Keratinocyte (primary cell): ENCODE results near the gene IL27RA. TPM values are rescaled to one million over a fixed set of nuclear protein-coding genes. Genes with fewer than 3 reads are reported as not detected.

Experiments used
- DNase-seq: peaks from one replicate; pipeline ENCODE4 v3.0.0-alpha.2; 2011; ENCODE audit warnings: low read depth, missing footprints, low spot score
- FAIRE-seq: peaks from 2 replicates; lab custom pipeline; 2011; peaks lifted over from hg19 to GRCh38; lab: Jason Lieb, UNC
- H2AFZ ChIP-seq: 2 replicates; pipeline ENCODE4 v1.6.0; 2012; ENCODE audit warnings: low read length, control low read depth, inconsistent platforms; ENCODE audit not compliant: control insufficient read depth
- H3K27ac ChIP-seq: 2 replicates; pipeline ENCODE4 v1.5.1; 2011; ENCODE audit warnings: low read length; ENCODE audit not compliant: control insufficient read depth, insufficient read depth
- H3K27me3 ChIP-seq: 3 replicates; pipeline ENCODE4 v1.6.0; 2011; ENCODE audit warnings: low read length; ENCODE audit not compliant: control insufficient read depth, insufficient read depth; ENCODE audit errors: extremely low read depth
- H3K36me3 ChIP-seq, 2 experiments: 2 replicates in 1 of 2; 3 replicates in 1 of 2; pipeline ENCODE4 v1.5.1; 2011; ENCODE audit warnings: low read length in 2 of 2, mild to moderate bottlenecking in 1 of 2; ENCODE audit not compliant: control insufficient read depth in 2 of 2, insufficient read depth in 2 of 2; ENCODE audit errors: extremely low read depth in 1 of 2
- H3K4me1 ChIP-seq: 3 replicates; pipeline ENCODE4 v1.5.1; 2011; ENCODE audit warnings: low read length; ENCODE audit not compliant: control insufficient read depth, insufficient read depth; ENCODE audit errors: extremely low read depth
- H3K4me2 ChIP-seq: 3 replicates; pipeline ENCODE4 v1.6.0; 2011; ENCODE audit warnings: low read depth, low read length; ENCODE audit not compliant: control insufficient read depth, insufficient read depth; ENCODE audit errors: extremely low read depth
- H3K4me3 ChIP-seq, 3 experiments: fragments of 200-600 bp in 1 of 3; sonication (generic) in 1 of 3; 2 replicates in 2 of 3; 3 replicates in 1 of 3; pipeline ENCODE4 v1.5.1; 2011 to 2016; ENCODE audit warnings: low read length in 3 of 3, mild to moderate bottlenecking in 3 of 3, control low read depth in 2 of 3, inconsistent platforms in 1 of 3, low read depth in 1 of 3, mixed read lengths in 1 of 3, mixed run types in 1 of 3, moderate library complexity in 1 of 3; ENCODE audit not compliant: control insufficient read depth in 2 of 3, insufficient read depth in 2 of 3; ENCODE audit errors: extremely low read depth in 1 of 3
- H3K79me2 ChIP-seq: 2 replicates; pipeline ENCODE4 v1.6.0; 2012; ENCODE audit warnings: low read length; ENCODE audit not compliant: control insufficient read depth, insufficient read depth
- H3K9ac ChIP-seq: 3 replicates; pipeline ENCODE4 v1.6.0; 2011; ENCODE audit warnings: low read length; ENCODE audit not compliant: control insufficient read depth, insufficient read depth; ENCODE audit errors: extremely low read depth
- H3K9me1 ChIP-seq: 3 replicates; pipeline ENCODE4 v1.6.0; 2011; ENCODE audit warnings: low read length; ENCODE audit not compliant: control insufficient read depth, insufficient read depth; ENCODE audit errors: extremely low read depth
- H3K9me3 ChIP-seq: 2 replicates; pipeline ENCODE4 v1.5.1; 2012; ENCODE audit warnings: low read depth, low read length; ENCODE audit not compliant: control insufficient read depth
- H4K20me1 ChIP-seq: 3 replicates; pipeline ENCODE4 v1.6.0; 2011; ENCODE audit warnings: low read length; ENCODE audit not compliant: control insufficient read depth, insufficient read depth; ENCODE audit errors: extremely low read depth
- EZH2 ChIP-seq: IDR thresholded peaks from one replicate; pipeline ENCODE4 v1.6.1; 2012; ENCODE audit warnings: inconsistent platforms, mild to moderate bottlenecking, low read length, moderate library complexity
- dilution Hi-C: fragments of 300-500 bp; cut with MboI; formaldehyde crosslinking; loops from one replicate; pipeline ENCODE4 v1.7.0; 2020; ENCODE audit warnings: low sequenced_read_pairs; ENCODE audit not compliant: extremely low pct_ligation_motif_present
- polyA plus RNA-seq, 5 experiments: library from polyadenylated mRNA; depleted of rRNA in 3 of 5; stranded (reverse) in 3 of 5; stranded (forward) in 1 of 5; unstranded in 1 of 5; fragments of >200 nt; gene quantifications; 1 replicate in 1 of 5; 2 replicates in 3 of 5; 3 replicates in 1 of 5; pipeline versions ENCODE4 v1.2.1 to v1.2.3, GENCODE V29; 2011 to 2012; ENCODE audit warnings: missing spikeins in 2 of 5, low read depth in 1 of 5, low replicate concordance in 1 of 5
- TF ChIP-seq, protein P1 (sequence below), 3 experiments: IDR thresholded peaks in 1 of 3; conservative IDR thresholded peaks in 1 of 3; optimal IDR thresholded peaks in 1 of 3; 2 replicates in 2 of 3; 3 replicates in 1 of 3; pipeline versions ENCODE3 to v1.5.1; 2011; ENCODE audit warnings: low read length in 3 of 3, mild to moderate bottlenecking in 3 of 3, moderate library complexity in 2 of 3, control low read depth in 1 of 3, inconsistent platforms in 1 of 3; ENCODE audit not compliant: insufficient read depth in 2 of 3; ENCODE audit errors: extremely low read depth in 1 of 3

The IL27RA gene
- polyA plus RNA-seq, 1 donor (not counting 4 experiments of a cell fraction or from before 2014, with no cell fraction given) = 2.2 TPM

DNA sequence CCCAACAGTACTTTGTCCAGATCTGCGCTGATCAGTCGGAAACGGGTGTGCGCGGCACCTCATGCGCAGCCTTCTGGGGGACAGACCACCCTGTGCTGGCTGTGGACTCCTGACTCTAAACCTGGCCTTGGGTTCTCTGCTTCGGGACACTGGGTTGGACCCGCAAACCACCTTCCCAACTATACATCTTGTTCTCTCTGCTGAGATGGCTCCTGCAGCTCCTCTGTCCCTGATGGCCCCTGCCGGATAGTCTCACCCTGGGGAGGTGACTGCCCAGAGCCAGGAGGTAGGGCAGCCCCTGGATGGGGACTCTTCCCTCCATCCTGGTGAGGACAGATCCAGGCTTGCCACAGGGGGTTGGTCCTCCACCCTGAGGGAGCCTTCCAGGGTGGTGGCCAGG is 48.8 kb upstream of the IL27RA start:
- H3K9me3 ChIP-seq = no peaks in the 10 kb centered on the region
- peaks cover 5 to 6% of the 10 kb centered on the region in 2 experiments for H3K36me3 ChIP-seq
- DNase-seq (no peak), FAIRE-seq (no peak)
- H3K4me1 ChIP-seq = peaks cover 11% of the 10 kb centered on the region
- no peak overlapping the region for H3K9ac ChIP-seq
- no peaks in the 10 kb centered on the region for H3K9me1 ChIP-seq
- no peak overlapping the region for H3K27ac ChIP-seq
- H3K27me3 ChIP-seq = no peaks in the 10 kb centered on the region
- TF ChIP-seq, protein P1, sequence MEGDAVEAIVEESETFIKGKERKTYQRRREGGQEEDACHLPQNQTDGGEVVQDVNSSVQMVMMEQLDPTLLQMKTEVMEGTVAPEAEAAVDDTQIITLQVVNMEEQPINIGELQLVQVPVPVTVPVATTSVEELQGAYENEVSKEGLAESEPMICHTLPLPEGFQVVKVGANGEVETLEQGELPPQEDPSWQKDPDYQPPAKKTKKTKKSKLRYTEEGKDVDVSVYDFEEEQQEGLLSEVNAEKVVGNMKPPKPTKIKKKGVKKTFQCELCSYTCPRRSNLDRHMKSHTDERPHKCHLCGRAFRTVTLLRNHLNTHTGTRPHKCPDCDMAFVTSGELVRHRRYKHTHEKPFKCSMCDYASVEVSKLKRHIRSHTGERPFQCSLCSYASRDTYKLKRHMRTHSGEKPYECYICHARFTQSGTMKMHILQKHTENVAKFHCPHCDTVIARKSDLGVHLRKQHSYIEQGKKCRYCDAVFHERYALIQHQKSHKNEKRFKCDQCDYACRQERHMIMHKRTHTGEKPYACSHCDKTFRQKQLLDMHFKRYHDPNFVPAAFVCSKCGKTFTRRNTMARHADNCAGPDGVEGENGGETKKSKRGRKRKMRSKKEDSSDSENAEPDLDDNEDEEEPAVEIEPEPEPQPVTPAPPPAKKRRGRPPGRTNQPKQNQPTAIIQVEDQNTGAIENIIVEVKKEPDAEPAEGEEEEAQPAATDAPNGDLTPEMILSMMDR (optimal IDR thresholded peaks at IDR 0.05 in 1 of 3, IDR thresholded peaks at IDR 0.05 in 1 of 3, conservative IDR thresholded peaks at IDR 0.05 in 1 of 3; ENCODE audit: extremely low read depth in 1 of 3, insufficient read depth in 2 of 3, low read length in 3 of 3) = no peak
- no peak for TF ChIP-seq EZH2
- no peak overlapping the region for H2AFZ ChIP-seq
- H3K4me2 ChIP-seq = no peak overlapping the region
- dilution Hi-C loops = no loop called here
- H4K20me1 ChIP-seq = no peaks in the 10 kb centered on the region
- no peak overlapping the region for H3K4me3 ChIP-seq
- no peaks in the 10 kb centered on the region for H3K79me2 ChIP-seq

DNA sequence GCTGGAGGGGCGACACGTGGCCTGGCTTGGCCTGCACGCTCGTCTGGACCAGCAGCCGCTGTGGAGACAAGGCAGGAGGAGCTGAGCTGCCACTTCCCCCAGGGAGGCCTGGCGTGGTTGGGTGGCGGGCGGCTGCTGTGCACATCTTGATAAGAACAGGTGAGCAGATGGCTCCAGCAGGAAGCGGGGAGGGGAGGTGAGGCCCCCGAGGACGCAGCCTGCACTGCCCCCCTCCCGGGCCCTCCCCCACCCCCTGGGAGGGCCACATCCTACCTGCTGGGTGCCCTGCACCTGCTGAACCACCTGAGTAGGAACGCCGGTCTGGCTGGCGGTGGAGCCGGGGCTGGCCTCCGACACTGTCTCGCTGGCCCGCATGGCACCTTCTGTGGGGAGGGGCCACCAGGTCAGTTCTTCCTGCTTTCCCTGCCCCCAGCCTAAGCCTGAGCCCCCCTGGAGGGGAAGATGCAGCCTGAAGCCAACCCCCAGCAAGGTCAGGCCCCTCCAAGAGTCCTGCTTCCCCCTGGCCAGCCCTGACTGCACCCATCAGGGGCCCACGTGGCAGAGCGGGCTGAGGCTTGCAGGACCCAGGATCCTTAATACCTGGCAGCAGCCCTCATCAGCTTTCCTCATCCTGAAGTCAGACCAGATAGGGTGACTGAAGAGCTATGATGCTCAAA is 48.2 kb upstream of the IL27RA start:
- FAIRE-seq = no peak
- Histone ChIP-seq H2AFZ (no peak overlapping the region), H3K79me2 (no peaks in the 10 kb centered on the region), H3K4me3 (no peak overlapping the region), H3K27me3 (no peaks in the 10 kb centered on the region), H3K27ac (no peak overlapping the region), H3K9me3 (no peaks in the 10 kb centered on the region), H3K9me1 (no peaks in the 10 kb centered on the region), H3K4me1 (peaks cover 11% of the 10 kb centered on the region), H4K20me1 (no peaks in the 10 kb centered on the region), H3K9ac (no peak overlapping the region), H3K36me3 (peaks cover 5 to 8% of the 10 kb centered on the region in 2 experiments), H3K4me2 (no peak overlapping the region)
- DNase-seq = no peak
- TF ChIP-seq, protein P1 (optimal IDR thresholded peaks at IDR 0.05 in 1 of 3, IDR thresholded peaks at IDR 0.05 in 1 of 3, conservative IDR thresholded peaks at IDR 0.05 in 1 of 3; ENCODE audit: extremely low read depth in 1 of 3, insufficient read depth in 2 of 3, low read length in 3 of 3) = no peak
- TF ChIP-seq EZH2 = no peak
- dilution Hi-C loops = no loop called here
